ENCODE measurements around the gene SWSAP1.
"Not testable (repeated sequence)": the region's sequence is repeated elsewhere in the genome, so short reads cannot be mapped to it uniquely, and the experiment has no call there.

Gene SWSAP1

GRCh38 chr19:11378319-11379189 is 4.1 kb downstream of the SWSAP1 start:
- peak in 7 of 14 donors; percentile 3 to 43 (median 20) for DNase-seq

GRCh38 chr19:11379269-11379845 is 4.9 kb downstream of the SWSAP1 start:
- DNase-seq, result not testable (repeated sequence)

GRCh38 chr19:11379857-11380350 is 5.4 kb downstream of the SWSAP1 start:
- DNase-seq, result no peak

GRCh38 chr19:11380653-11381537 is 6.4 kb downstream of the SWSAP1 start:
- DNase-seq, result peak; percentile 56 to 95 (median 88)

GRCh38 chr19:11382898-11383705 is 8.6 kb downstream of the SWSAP1 start:
- DNase-seq, result peak in 2 of 14 donors; percentile 12 to 16

GRCh38 chr19:11383706-11384048 is 9.2 kb downstream of the SWSAP1 start:
- peak in 2 of 14 donors; percentile 22 to 24 for DNase-seq

GRCh38 chr19:11384778-11385129 is 10.3 kb downstream of the SWSAP1 start:
- no peak for DNase-seq

- no peak for DNase-seq
Measured at GRCh38 chr19:11387162-11388034, 12.9 kb downstream of the SWSAP1 start.

GRCh38 chr19:11390359-11390758 is 15.9 kb downstream of the SWSAP1 start:
- DNase-seq, result no peak

- DNase-seq, result no peak
Measured at GRCh38 chr19:11390933-11391680, 16.6 kb downstream of the SWSAP1 start.

GRCh38 chr19:11397089-11397610 is 22.7 kb downstream of the SWSAP1 start:
- DNase-seq, result no peak

- no peak for DNase-seq
Measured at GRCh38 chr19:11399667-11400066, 25.2 kb downstream of the SWSAP1 start.

- no peak for DNase-seq
Measured at GRCh38 chr19:11400798-11401197, 26.3 kb downstream of the SWSAP1 start.

GRCh38 chr19:11401808-11402543 is 27.5 kb downstream of the SWSAP1 start:
- DNase-seq, result no peak

- no peak for DNase-seq
Measured at GRCh38 chr19:11404588-11405222, 30.2 kb downstream of the SWSAP1 start.

GRCh38 chr19:11405846-11406643 is 31.6 kb downstream of the SWSAP1 start:
- no peak for DNase-seq

GRCh38 chr19:11406703-11407236 is 32.3 kb downstream of the SWSAP1 start:
- DNase-seq, result not testable (repeated sequence)

GRCh38 chr19:11408591-11408990 is 34.1 kb downstream of the SWSAP1 start:
- no peak for DNase-seq
